ENCODE results near the gene REPIN1. TPM values are rescaled to one million over a fixed set of nuclear protein-coding genes. Genes with fewer than 3 reads are reported as not detected.

The REPIN1 gene
- total RNA-seq, 1 donor from 2014 or later: 86.0 TPM

DNA sequence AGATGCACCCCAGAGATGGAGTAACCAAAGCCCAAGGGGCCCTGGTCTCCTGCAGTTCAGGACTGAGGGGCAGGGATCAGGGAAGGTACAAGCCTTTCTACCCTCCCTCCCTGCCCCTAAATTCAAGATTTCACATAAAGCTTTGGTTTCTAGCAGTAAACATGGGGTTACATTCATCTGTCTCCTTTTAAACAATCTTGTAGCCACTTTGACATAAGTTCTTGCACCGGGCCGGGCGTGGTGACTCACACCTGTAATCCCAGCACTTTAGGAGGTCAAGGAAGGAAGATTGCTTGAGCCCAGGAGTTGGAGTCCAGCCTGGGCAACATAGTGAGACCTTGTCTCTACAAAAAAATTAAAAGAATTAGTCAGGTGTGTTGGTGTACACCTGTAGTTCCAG, 41.3 kb upstream of the REPIN1 start:
- no peak overlapping the region for H3K27ac ChIP-seq
- no peak for ATAC-seq
- H3K27me3 ChIP-seq (ENCODE audit: low read depth): no peaks in the 10 kb centered on the region
- H3K4me3 ChIP-seq: no peak overlapping the region
- H3K9me3 ChIP-seq: no peaks in the 10 kb centered on the region
- TF ChIP-seq, protein P1, sequence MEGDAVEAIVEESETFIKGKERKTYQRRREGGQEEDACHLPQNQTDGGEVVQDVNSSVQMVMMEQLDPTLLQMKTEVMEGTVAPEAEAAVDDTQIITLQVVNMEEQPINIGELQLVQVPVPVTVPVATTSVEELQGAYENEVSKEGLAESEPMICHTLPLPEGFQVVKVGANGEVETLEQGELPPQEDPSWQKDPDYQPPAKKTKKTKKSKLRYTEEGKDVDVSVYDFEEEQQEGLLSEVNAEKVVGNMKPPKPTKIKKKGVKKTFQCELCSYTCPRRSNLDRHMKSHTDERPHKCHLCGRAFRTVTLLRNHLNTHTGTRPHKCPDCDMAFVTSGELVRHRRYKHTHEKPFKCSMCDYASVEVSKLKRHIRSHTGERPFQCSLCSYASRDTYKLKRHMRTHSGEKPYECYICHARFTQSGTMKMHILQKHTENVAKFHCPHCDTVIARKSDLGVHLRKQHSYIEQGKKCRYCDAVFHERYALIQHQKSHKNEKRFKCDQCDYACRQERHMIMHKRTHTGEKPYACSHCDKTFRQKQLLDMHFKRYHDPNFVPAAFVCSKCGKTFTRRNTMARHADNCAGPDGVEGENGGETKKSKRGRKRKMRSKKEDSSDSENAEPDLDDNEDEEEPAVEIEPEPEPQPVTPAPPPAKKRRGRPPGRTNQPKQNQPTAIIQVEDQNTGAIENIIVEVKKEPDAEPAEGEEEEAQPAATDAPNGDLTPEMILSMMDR (IDR thresholded peaks at IDR 0.05): no peak
- peaks cover 31% of the 10 kb centered on the region for H3K36me3 ChIP-seq
- DNase-seq: no peak
- intact Hi-C loops (cut with DNase I): no loop called here
- peaks cover 26% of the 10 kb centered on the region for H3K4me1 ChIP-seq

DNA sequence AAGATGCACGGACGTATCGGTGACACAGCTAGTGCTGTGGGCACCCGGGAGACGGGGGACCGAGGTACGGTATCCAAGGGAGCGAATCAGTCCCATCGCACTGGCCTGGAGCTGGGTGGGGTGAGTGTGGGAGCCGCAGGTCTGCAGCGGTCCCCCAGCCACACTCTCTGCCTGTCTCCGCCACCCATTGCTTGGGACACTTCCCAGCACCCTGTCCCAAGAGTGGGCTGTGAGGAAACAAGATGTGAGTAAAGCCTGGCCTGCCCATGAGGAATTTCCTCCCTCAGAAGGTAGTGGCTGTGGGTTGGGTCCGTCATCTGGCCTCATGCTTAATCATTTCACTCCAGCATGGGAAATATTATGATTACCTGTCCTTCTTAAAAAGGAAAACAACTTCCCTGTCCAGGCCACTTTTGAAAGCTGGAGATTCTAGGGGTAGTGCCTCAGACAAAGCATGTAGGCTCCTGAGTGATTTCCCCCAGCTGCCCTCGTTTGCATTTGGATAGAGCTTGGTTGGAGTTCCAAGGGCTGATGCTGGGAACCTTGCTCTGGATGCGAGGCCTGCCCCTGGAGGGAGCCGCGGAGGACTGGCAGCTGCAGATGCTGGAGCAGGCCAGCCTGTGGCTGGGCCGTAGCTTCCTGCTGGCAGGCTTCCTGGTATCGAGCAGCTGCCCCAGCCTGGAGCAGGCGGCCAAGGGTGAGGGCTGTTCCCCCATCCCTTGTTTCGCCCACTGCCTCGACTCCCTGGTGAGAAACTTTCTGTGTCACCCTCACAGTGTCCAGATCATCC, 39.1 kb upstream of the REPIN1 start:
- intact Hi-C loops (cut with DNase I): no loop called here
- DNase-seq: no peak
- Histone ChIP-seq H3K36me3 (peaks cover 31% of the 10 kb centered on the region), H3K4me1 (peaks cover 10% of the 10 kb centered on the region), H3K27me3 (ENCODE audit: low read depth) (no peaks in the 10 kb centered on the region), H3K27ac (no peak overlapping the region), H3K4me3 (no peak overlapping the region), H3K9me3 (no peaks in the 10 kb centered on the region)
- ATAC-seq: no peak
- TF ChIP-seq, protein P1 (IDR thresholded peaks at IDR 0.05): no peak

DNA sequence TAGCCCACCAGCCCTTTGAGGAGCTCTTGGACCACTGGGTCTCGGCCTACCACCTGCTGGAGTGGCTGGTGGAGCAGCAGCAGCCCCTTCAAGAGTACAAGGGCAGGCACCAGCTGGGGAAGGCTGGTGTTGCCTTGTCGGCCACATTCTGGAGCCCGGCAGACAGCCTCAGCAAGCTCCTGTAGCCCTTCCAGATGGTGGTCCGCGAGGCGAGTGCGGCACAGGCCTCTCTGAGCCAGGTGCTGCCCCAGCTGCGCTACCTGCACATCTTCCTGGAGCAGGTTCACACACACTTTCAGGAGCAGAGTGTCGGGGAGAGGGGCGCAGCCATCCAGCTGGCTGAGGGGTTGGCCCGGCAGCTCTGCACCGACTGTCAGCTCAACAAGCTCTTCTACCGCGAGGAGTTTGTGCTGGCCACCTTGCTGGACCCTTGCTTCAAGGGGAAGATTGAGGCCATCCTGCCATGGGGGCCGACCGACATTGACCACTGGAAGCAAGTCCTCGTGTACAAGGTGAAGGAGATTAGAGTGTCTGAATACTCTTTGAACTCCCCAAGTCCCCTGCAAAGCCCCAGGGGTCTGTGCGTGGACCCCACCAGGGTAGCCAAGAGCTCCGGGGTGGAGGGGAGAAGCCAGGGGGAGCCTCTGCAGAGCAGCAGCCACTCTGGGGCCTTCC, 38.3 kb upstream of the REPIN1 start:
- Histone ChIP-seq H3K4me1 (peaks cover 2% of the 10 kb centered on the region), H3K9me3 (no peaks in the 10 kb centered on the region), H3K27ac (peak overlapping the region; percentile 49), H3K27me3 (ENCODE audit: low read depth) (no peaks in the 10 kb centered on the region), H3K36me3 (peaks cover 31% of the 10 kb centered on the region), H3K4me3 (no peak overlapping the region)
- TF ChIP-seq, protein P1 (IDR thresholded peaks at IDR 0.05): no peak
- ATAC-seq: no peak
- no peak for DNase-seq
- intact Hi-C loops (cut with DNase I): no loop called here

DNA sequence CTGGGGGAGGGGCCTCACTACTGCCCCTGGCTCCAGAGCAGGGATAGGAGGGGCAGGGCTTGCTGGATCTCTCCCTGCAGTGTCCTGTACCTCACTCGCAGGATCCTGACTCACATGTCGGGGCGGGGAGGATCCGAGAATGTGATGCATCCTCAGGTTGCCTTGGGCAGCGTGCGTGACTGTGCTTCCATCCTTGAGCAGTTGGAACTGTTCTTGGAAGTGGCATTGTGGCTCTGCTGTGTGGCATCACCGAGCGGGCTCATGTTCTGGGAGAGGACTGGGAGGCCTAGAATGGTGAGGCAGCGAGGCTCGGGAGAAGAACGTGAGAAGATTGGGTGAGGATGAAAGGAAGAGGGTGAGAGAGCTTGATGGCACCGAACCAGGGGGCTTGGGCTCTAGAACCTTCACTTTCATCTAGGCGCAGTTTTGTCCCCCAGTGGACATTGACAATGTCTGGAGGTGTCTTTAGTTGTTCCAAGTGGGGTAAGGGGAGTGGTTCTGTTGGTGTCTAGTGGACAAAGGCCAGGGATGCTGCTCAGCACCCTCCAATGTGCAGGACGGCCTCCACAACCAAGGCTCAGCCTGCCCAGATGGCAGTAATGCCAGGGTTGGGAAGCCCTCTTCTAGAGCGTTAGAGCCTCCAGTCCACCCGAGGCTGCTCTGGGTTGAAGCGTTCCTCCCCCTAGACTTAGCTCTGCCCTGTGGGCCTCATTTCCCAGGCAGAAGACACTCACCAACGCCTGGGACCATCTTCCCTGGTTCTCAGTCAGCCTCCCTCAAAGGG, 35.6 kb upstream of the REPIN1 start:
- TF ChIP-seq, protein P1 (IDR thresholded peaks at IDR 0.05): no peak
- H3K4me1 ChIP-seq: peaks cover 14% of the 10 kb centered on the region
- no peaks in the 10 kb centered on the region for H3K27me3 ChIP-seq (ENCODE audit: low read depth)
- H3K36me3 ChIP-seq: peaks cover 29% of the 10 kb centered on the region
- ATAC-seq: no peak
- no peaks in the 10 kb centered on the region for H3K9me3 ChIP-seq
- H3K27ac ChIP-seq: no peak overlapping the region
- H3K4me3 ChIP-seq: no peak overlapping the region
- no peak for DNase-seq
- intact Hi-C loops (cut with DNase I): no loop called here

DNA sequence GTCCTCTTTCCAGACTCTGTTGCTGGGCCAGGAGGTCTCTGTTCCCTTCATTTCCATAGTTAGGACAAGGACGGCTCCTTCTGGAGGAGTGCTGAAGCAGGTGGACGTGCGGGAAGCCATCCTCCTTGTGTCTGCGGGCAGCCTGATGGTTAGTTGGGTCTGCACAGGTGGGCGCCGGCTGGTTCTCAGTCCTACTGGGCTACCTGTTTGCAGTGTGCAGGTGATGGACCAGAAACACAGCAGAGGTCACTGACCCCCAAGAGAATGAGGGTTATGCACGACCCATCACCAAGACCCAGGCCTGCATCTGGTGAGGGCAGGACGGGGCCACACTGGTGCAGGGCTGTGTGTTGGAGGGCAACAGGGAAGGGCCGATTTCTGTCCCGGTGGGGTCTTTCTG, 35.0 kb upstream of the REPIN1 start:
- no peaks in the 10 kb centered on the region for H3K9me3 ChIP-seq
- no peak overlapping the region for H3K27ac ChIP-seq
- H3K27me3 ChIP-seq (ENCODE audit: low read depth): no peaks in the 10 kb centered on the region
- intact Hi-C loops (cut with DNase I): no loop called here
- DNase-seq: no peak
- H3K4me3 ChIP-seq: no peak overlapping the region
- H3K4me1 ChIP-seq: peaks cover 14% of the 10 kb centered on the region
- TF ChIP-seq, protein P1 (IDR thresholded peaks at IDR 0.05): no peak
- H3K36me3 ChIP-seq: peaks cover 28% of the 10 kb centered on the region
- no peak for ATAC-seq

All from lower lobe of right lung (tissue), 2 donors.